GM06990 (cell line): ENCODE data around the gene GHR.
A peak's percentile ranks its signal among the peaks of the same experiment; 100 is the strongest.
"Not testable (repeated sequence)": the region's sequence is repeated elsewhere in the genome, so short reads cannot be mapped to it uniquely, and the experiment has no call there.

Experiments used
- DNase-seq: peaks from one replicate; pipeline ENCODE4 v3.0.0-alpha.2; 2011; ENCODE audit not compliant: insufficient read length; ENCODE audit errors: extremely low read depth
- H3K27me3 ChIP-seq: replicated peaks from 2 replicates; pipeline ENCODE4 v1.6.0; 2011; ENCODE audit warnings: low read length; ENCODE audit not compliant: control insufficient read depth, insufficient read depth
- H3K36me3 ChIP-seq: 2 replicates; pipeline ENCODE4 v1.5.1; 2011; ENCODE audit warnings: low read length; ENCODE audit not compliant: control insufficient read depth, insufficient read depth
- H3K4me3 ChIP-seq: replicated peaks from 2 replicates; pipeline ENCODE4 v1.5.1; 2011; ENCODE audit warnings: low read depth, mild to moderate bottlenecking, control low read depth, low read length
- TF ChIP-seq, protein P1 (sequence below): IDR thresholded peaks from 2 replicates; pipeline ENCODE4 v1.5.1; 2011; ENCODE audit warnings: low read length, control low read depth, mild to moderate bottlenecking, inconsistent platforms; ENCODE audit not compliant: insufficient read depth, poor library complexity, severe bottlenecking

GHR gene

DNA sequence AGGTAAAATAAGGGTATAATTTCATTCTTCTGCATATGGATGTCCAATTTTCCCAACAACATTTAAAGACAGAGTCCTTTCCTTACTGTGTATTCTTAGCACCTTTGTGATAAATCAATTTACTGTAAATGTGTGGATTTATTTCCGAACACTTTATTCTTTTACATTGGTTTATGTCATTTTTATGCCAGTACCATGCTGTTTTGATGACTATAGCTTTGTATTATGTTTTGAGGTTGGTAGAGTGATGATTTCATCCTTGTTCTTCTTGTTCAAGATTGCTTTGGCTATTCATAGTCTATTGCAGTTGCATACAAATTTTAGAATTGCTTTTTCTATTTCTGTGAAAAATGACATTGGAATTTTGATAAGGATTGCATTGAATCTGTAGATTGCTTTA is 280.0 kb downstream of the GHR start:
- Histone ChIP-seq H3K4me3 (no peak overlapping the region), H3K36me3 (no peaks in the 10 kb centered on the region), H3K27me3 (no peaks in the 10 kb centered on the region)
- DNase-seq = no peak
- TF ChIP-seq, protein P1, sequence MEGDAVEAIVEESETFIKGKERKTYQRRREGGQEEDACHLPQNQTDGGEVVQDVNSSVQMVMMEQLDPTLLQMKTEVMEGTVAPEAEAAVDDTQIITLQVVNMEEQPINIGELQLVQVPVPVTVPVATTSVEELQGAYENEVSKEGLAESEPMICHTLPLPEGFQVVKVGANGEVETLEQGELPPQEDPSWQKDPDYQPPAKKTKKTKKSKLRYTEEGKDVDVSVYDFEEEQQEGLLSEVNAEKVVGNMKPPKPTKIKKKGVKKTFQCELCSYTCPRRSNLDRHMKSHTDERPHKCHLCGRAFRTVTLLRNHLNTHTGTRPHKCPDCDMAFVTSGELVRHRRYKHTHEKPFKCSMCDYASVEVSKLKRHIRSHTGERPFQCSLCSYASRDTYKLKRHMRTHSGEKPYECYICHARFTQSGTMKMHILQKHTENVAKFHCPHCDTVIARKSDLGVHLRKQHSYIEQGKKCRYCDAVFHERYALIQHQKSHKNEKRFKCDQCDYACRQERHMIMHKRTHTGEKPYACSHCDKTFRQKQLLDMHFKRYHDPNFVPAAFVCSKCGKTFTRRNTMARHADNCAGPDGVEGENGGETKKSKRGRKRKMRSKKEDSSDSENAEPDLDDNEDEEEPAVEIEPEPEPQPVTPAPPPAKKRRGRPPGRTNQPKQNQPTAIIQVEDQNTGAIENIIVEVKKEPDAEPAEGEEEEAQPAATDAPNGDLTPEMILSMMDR = no peak

- DNase-seq = no peak
- H3K36me3 ChIP-seq = no peaks in the 10 kb centered on the region
- TF ChIP-seq, protein P1 = no peak
- no peaks in the 10 kb centered on the region for H3K27me3 ChIP-seq
- H3K4me3 ChIP-seq = no peak overlapping the region
Observed at GRCh38 chr5:42715785-42716184, 292.5 kb downstream of the GHR start.

DNA sequence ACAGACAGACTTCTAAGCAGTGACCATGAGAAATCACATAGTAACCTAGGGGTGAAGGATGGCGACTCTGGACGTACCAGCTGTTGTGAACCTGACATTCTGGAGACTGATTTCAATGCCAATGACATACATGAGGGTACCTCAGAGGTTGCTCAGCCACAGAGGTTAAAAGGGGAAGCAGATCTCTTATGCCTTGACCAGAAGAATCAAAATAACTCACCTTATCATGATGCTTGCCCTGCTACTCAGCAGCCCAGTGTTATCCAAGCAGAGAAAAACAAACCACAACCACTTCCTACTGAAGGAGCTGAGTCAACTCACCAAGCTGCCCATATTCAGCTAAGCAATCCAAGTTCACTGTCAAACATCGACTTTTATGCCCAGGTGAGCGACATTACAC is 295.4 kb downstream of the GHR start:
- Histone ChIP-seq H3K4me3 (no peak overlapping the region), H3K36me3 (no peaks in the 10 kb centered on the region), H3K27me3 (no peaks in the 10 kb centered on the region)
- peak; percentile 21 for DNase-seq
- TF ChIP-seq, protein P1 = no peak

GRCh38 chr5:42719034-42719433 is 295.8 kb downstream of the GHR start:
- no peak overlapping the region for H3K4me3 ChIP-seq
- H3K27me3 ChIP-seq = no peaks in the 10 kb centered on the region
- H3K36me3 ChIP-seq = no peaks in the 10 kb centered on the region
- TF ChIP-seq, protein P1 = no peak
- DNase-seq = no peak

- DNase-seq = no peak
- TF ChIP-seq, protein P1 = no peak
Observed at GRCh38 chr5:42720251-42720650, 297.0 kb downstream of the GHR start.

GRCh38 chr5:42721484-42721883 is 298.2 kb downstream of the GHR start:
- Histone ChIP-seq H3K4me3 (no peak overlapping the region), H3K36me3 (no peaks in the 10 kb centered on the region), H3K27me3 (no peaks in the 10 kb centered on the region)
- no peak for DNase-seq
- TF ChIP-seq, protein P1 = no peak

More at GRCh38 chr5:42720251-42720650, 297.0 kb downstream of the GHR start:
- no peaks in the 10 kb centered on the region for H3K27me3 ChIP-seq
- H3K4me3 ChIP-seq = no peak overlapping the region
- H3K36me3 ChIP-seq = no peaks in the 10 kb centered on the region

DNA sequence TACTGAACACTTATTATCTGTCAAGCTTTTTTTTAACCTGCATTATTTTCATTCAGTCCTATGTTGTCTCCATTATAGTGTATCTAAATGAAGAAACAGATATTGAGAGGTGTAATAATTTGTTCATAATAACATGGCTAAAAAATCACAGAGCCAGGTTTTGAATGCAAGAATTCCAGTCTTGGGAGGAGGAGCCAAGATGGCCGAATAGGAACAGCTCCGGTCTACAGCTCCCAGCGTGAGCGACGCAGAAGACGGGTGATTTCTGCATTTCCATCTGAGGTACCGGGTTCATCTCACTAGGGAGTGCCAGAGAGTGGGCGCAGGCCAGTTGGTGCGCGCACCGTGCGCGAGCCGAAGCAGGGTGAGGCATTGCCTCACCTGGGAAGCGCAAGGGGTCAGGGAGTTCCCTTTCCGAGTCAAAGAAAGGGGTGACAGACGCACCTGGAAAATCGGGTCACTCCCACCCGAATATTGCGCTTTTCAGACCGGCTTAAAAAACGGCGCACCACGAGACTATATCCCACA is 311.4 kb downstream of the GHR start:
- not testable (repeated sequence) for H3K27me3 ChIP-seq, H3K36me3 ChIP-seq, H3K4me3 ChIP-seq, DNase-seq
